Stomach (tissue), 4 donors: ENCODE data around the gene OBSCN.

Source experiments
- CTCF ChIP-seq, 7 experiments: fragments of 450-650 bp in 4 of 7; fragments of 200-600 bp in 3 of 7; sonication (generic) in 3 of 7; IDR thresholded peaks; one replicate each; pipeline ENCODE4 v1.5.1; 2016 to 2019; ENCODE audit warnings: antibody characterized with exemption in 7 of 7, control low read depth in 2 of 7, mild to moderate bottlenecking in 1 of 7
- EP300 ChIP-seq: sonication (generic); formaldehyde crosslinking; IDR thresholded peaks from one replicate; pipeline ENCODE4 v1.6.1; 2017; ENCODE audit warnings: antibody characterized with exemption
- POLR2AphosphoS5 ChIP-seq, 3 donors: sonication (generic); formaldehyde crosslinking; IDR thresholded peaks; one replicate each; pipeline ENCODE4 v1.6.1; 2016; ENCODE audit warnings: antibody characterized with exemption in 3 of 3

GRCh38 chr1:228198977-228199590 is 8.8 kb upstream of the OBSCN start:
- TF ChIP-seq CTCF (IDR thresholded peaks at IDR 0.05) (no peak), EP300 (no peak), POLR2AphosphoS5 (IDR thresholded peaks at IDR 0.05) (no peak)
